H54 (cell line): Measurements from ENCODE around the gene RASGRF1.

Experiments
- DNase-seq: peaks from one replicate; pipeline ENCODE4 v3.0.0; 2011; ENCODE audit warnings: low spot score, mixed read lengths; ENCODE audit not compliant: insufficient read length
- FAIRE-seq: peaks from 3 replicates; lab custom pipeline; 2011; peaks lifted over from hg19 to GRCh38; lab: Jason Lieb, UNC
- POLR2A ChIP-seq: IDR thresholded peaks from 2 replicates; pipeline ENCODE4 v1.6.1; 2011; ENCODE audit warnings: low read depth, mild to moderate bottlenecking, low read length

Gene RASGRF1

DNA sequence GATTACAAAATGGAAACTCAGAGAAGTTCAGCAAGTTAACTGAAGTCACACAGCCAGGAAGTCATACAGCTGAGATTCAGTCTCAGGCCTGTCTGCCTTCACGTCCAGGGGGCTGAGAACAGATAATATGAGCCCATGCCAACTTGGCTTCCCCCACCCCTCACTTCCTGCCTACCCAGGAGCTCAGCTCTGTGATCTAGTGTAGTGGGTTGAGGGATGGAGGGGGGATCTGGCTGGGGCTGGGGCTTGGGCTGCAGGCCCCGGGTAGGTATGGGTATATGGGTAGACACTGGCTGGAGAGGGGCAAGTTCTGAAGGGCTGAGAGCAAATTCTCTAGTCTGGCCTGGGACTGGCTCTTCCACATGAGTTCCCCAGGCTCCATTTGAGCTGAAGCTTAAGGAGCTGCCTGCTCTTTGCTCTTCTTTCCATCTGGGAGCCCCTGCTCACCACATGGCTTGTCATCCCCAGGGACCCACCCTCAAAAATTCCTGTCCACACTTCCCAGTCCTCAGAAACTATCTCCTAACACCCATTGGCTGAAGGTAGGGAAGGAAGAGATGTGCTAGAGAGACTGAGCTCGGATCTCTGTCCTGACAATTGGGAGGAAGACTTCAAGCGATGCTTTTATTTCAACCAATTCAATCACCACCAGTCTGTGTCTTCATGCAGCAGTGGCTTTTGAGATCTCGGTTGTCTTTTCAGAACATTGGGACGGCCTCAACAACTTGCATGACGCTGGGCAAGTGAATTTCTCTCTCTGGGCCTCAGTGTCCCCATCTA, 2.0 kb downstream of the RASGRF1 start:
- FAIRE-seq (no peak), DNase-seq (no peak)
- no peak for TF ChIP-seq POLR2A

- DNase-seq = no peak
- FAIRE-seq = no peak
- TF ChIP-seq POLR2A = no peak
Measured at GRCh38 chr15:79086814-79087213, 3.8 kb downstream of the RASGRF1 start.

GRCh38 chr15:79084308-79084968, 6.1 kb downstream of the RASGRF1 start:
- FAIRE-seq (no peak), DNase-seq (no peak)
- no peak for TF ChIP-seq POLR2A

GRCh38 chr15:79083154-79083553, 7.4 kb downstream of the RASGRF1 start:
- no peak for TF ChIP-seq POLR2A
- DNase-seq = no peak
- no peak for FAIRE-seq

GRCh38 chr15:79082363-79083070, 8.1 kb downstream of the RASGRF1 start:
- DNase-seq (no peak), FAIRE-seq (no peak)
- no peak for TF ChIP-seq POLR2A

- no peak for FAIRE-seq
- TF ChIP-seq POLR2A = no peak
- DNase-seq = no peak
Measured at GRCh38 chr15:79078763-79079410, 11.7 kb downstream of the RASGRF1 start.

GRCh38 chr15:79078003-79078402, 12.6 kb downstream of the RASGRF1 start:
- FAIRE-seq (no peak), DNase-seq (no peak)
- no peak for TF ChIP-seq POLR2A

DNA sequence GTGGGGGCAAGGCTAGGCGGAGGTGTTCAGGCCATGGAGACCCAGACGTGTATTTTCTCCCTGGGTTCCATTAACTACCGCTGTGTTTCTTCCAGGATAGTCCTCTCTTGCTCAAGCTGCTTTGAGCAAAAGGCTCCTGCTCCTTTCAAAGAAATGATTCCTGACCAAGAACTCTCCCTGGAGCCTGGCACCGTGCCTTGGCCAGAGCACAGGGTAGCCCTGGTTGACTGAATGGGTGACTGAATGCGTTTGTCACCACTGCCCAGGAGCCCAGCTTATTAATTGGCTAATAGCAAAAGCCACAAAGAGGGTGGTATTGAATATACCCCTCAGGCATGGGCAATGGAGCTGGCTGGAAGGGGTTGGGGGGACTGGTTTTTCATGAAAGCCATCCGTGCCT, 13.9 kb downstream of the RASGRF1 start:
- no peak for TF ChIP-seq POLR2A
- FAIRE-seq (no peak), DNase-seq (no peak)

GRCh38 chr15:79075256-79075655, 15.3 kb downstream of the RASGRF1 start:
- DNase-seq = no peak
- FAIRE-seq = no peak
- TF ChIP-seq POLR2A = no peak

- no peak for TF ChIP-seq POLR2A
- no peak for FAIRE-seq
- no peak for DNase-seq
Measured at GRCh38 chr15:79073336-79073735, 17.2 kb downstream of the RASGRF1 start.

DNA sequence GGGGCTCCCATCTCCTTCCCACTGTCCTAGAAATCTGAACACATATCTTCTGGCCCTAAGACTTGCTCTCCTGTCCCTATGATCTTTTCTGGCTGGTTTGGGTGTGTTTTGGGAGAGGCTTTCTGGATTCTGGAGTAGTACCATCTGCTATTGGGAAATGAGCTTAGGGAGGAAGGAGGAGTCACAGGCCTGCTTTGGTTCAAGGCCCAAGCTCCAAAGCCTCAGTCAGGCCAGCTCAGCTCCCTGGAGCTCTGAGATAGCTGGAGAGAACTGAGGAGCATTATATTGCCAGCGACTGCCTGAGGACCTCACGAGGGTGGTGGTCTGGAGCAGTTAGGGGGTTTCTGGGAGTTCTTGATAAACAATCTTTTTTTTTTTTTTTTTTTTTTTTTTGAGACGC, 18.7 kb downstream of the RASGRF1 start:
- no peak for TF ChIP-seq POLR2A
- FAIRE-seq (no peak), DNase-seq (no peak)

GRCh38 chr15:79068790-79069189, 21.8 kb downstream of the RASGRF1 start:
- no peak for TF ChIP-seq POLR2A
- no peak for FAIRE-seq
- DNase-seq = no peak

GRCh38 chr15:79067969-79068368, 22.6 kb downstream of the RASGRF1 start:
- DNase-seq = no peak
- FAIRE-seq = no peak
- no peak for TF ChIP-seq POLR2A
